Hematopoietic multipotent progenitor cell treated with erythropoietin and hydrocortisone succinate and interleukin-3 and kit ligand, for 8 days (in vitro differentiated cells): ENCODE measurements around the gene CRYBG2.
"Not testable (repeated sequence)": the region's sequence is repeated elsewhere in the genome, so short reads cannot be mapped to it uniquely, and the experiment has no call there.

ENCODE experiments used
- DNase-seq: peaks from one replicate; pipeline ENCODE4 v3.0.0-alpha.2; 2015

CRYBG2 gene

DNA sequence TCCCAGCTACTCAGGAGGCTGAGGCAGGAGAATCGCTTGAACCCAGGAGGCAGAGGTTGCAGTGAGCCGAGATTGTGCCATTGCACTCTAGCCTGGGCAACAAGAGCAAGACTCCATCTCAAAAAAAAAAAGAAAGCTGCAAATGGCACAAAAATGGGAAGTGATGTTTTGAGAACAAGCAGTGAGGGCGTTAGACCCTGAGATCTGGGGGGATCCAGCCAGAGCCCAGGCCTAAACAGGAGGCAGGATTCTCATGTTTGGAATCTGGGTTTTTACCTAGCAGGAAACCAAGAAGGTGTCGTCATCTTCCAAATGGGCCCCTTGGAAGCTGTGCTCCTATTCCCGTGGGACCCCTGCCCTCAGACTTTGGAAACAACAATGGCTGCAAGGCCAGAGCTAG lies 61.2 kb downstream of the CRYBG2 start:
- not testable (repeated sequence) for DNase-seq

DNA sequence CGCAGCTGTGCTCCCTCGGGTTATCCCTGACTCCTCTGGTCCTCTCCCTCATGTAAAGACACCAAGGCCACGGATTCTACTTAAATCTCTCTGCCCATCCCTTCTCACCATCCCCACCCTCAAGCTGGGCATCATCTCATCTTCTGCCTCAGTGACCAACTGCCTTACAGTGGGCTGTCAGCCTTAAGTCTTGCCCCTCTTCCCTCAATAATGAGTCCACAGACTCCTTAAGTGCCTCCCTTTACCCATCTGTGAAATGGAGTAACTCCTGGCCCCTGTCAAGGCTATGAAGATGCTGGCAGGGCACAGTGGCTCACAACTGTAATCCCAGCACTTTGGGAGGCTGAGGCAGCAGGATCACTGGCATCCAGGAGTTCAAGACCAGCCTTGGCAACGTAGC lies 62.0 kb downstream of the CRYBG2 start:
- DNase-seq, result no peak

DNA sequence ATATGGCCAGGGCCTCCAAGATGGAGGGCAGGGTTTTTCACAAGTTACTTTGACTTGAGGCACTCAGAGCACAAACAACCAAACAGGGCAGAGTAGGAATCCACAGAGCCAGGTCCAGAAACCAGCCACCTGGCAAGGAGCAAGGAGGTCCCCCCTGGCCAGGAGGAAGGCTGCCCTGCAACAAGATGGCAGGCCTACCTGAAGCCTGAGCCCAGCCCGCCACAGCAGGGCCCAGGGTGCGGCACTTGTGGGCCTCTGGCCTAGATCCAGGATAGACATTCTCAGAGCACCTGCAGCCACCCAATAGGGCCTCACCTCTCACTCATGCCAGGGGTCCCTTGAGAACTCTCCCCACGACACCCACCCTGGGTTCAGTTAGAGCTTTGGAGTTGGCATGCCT lies 62.5 kb downstream of the CRYBG2 start:
- no peak for DNase-seq

DNA sequence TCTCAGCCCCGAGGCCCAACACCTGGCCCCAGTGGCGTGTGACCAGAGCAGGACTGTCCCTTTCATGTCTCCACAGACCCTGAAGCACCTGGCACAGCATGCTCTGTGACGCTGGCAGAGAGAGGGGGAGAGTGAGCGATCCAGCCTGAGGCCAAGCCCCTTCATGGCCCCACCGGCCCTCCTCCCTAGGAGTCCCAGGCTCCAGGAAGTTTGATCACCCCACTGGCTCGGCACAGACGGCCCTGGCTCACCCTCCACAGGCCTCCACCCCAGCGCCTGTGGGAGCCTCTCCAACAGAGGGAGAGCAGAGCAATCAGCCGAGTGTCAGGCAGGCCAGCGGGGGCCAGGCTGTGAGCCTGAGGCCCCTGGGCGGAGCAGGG lies 63.1 kb downstream of the CRYBG2 start:
- no peak for DNase-seq

DNA sequence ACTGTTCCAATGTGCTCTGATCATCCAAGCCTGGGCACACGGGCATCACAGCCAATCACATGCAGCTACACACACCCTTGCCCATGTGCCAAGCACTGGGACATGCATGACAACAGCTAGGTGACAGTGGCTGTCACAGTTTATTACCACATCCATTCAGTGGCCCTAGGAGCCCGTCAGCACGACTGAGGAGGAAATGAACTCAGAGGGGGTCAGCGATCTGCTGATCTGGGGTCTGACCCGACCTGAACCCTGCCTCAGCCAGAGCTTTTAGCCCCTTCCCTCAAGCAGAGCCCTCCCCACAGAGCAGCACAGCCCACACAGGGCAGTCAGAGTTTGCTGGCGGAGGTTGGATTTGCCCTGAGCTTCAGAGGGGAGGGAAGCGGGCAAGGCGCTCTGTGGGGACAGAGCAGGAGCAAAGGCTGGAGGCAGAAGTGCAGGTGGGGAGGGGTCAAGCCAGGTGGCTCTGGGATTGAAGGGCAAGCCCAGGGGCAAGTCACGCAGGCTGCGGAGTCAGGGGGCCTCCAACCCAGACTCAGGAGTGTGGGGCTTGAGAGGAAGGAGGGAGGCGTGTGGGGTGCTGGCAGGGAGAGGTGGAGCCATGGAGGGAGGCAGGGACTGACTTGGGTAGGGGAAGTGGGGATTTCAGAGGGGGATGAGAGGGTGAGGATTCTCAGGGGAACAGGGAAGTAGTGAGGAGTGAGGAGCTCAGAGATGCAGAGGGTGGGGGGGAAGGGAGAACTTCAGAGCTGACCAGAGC lies 63.6 kb downstream of the CRYBG2 start:
- no peak for DNase-seq

DNA sequence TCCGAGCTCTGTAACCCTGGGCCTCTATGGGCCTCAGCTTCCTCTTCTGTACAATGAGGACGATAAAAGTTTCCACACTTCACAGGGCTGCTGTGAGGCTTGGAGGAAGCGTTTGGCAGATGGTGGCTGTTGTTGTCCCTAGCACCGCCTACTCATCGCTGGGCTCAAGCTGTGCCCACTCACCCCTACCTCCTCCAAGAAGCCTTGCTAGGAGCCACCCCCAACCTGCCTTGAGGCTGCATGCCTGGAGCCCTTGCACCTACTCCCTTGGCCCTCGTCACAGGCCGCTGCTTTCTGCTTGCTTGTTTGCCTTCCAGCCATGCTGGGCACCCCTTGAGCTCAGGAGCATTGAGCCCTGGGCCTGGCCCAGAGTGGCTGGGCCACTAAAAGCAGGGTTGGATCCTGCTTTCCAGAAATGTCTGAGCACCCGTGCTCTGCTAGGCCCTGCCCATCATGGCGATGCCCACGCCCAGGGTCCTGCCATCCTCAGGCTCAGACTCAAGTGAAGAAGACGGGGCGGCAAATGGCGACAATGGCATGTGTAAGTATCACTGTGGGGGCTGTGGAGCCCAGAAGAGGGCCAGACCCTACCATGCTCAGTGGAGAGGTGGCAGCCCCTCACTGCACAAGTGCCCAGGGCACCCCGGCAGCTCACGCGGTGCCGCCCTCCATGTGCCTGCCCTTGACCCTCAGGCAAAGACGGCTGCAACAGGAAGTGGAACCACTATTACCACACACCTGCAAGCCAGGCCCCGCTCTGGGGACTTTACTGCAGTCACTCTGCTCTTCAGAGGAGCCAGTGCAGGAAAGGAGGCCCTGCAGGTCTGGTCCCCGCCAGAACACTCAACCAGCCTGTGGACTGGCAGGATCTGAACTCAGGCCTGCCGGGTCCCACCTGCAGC lies 64.5 kb downstream of the CRYBG2 start:
- DNase-seq, result peak; percentile 71

DNA sequence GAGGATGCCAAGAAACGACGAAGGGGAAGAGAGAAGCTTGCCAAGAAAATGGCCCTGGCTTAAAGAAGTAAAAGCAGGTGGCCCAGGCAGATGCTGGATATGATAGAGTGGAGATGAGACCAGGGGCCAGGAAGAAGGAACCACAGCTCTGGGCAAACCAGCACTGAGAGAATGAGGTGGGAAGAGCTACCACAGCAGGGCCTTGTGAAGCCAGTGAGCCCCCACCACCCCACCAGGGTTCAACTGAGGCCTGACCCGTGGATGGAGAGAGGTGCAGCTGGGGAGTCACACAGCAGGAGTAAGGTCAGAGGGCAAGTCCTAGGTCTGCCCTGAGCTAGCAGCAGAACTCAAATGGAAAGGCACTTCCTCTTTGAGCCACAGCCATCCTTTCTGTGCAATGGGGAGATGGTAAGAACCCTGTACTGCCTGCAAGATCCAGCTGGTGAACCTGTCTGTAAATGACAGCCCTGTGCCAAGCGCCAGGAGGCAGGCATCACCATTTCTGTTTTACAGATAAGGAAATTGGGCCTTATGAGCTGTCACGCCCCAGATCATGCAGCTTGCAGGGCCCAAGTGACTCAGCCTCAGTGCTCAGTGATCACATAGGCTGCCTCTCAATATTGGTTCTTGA lies 65.5 kb downstream of the CRYBG2 start:
- peak; percentile 97 for DNase-seq

DNA sequence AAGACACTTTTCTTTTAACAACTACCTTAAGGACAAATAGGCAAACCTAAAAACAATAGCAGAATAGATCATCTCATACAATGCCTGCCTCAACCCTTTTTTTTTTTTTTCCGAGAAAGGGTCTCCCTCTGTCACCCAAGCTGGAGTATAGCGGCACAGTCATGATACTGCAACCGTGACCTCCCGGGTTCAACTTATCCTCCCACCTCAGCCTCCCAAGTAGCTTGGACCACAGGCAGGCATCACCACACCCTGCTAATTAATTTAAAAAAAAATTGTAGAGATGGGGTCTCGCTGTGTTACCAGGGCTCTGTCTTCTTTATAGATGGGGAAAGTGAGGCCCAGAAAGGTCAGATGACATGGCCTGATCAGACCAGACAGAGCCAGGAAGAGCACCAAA lies 66.1 kb downstream of the CRYBG2 start:
- DNase-seq, result no peak

DNA sequence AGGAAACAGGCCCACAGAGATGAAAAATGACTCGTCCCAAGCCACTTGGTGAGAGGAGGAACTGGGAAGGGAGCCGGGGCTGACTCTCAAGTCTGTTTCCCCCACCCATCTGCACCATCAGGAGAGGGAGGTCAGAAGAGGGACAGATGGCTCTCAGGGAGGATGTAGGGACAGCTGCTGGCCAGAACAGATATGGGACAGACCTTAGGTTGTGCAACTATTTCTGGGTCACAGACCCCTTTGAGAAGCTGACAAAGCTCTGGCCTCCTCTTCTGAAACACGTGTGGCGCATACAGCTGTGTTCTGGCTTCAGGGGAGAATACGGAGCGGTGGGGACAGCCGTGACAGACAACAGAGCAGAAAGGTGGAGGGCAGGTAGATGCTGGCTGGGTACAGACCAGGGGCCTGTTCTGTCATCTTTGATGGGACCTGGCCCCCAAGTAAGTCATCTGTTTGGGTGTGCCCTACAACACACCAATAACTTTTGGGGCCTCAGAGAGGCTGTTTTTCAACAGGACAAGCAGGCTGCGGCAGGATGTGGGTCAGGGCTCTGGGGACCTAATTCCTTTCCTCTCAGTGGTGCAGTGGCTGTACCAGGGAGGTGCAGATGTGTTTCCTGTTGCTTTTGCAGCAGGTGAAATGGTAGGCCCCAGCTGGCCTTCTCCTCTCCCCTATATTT lies 66.8 kb downstream of the CRYBG2 start:
- peak; percentile 60 for DNase-seq

DNA sequence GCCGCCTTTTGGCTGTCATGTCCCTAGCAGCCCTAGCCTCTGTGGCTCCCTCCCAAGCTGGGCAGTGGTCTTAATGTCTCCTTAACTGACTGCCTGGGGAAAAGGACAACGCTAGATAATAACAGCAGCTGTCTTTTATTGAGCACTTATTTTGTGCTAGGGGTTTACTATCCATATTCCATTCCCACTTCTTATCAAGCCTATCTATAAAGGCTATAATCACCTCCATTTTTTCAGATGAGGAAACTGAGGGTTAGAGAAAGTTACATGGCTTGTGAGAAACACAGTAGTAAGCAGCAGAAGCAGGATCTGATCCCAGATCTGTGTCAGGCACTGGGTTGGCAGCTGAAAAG lies 67.9 kb downstream of the CRYBG2 start:
- DNase-seq, result no peak

DNA sequence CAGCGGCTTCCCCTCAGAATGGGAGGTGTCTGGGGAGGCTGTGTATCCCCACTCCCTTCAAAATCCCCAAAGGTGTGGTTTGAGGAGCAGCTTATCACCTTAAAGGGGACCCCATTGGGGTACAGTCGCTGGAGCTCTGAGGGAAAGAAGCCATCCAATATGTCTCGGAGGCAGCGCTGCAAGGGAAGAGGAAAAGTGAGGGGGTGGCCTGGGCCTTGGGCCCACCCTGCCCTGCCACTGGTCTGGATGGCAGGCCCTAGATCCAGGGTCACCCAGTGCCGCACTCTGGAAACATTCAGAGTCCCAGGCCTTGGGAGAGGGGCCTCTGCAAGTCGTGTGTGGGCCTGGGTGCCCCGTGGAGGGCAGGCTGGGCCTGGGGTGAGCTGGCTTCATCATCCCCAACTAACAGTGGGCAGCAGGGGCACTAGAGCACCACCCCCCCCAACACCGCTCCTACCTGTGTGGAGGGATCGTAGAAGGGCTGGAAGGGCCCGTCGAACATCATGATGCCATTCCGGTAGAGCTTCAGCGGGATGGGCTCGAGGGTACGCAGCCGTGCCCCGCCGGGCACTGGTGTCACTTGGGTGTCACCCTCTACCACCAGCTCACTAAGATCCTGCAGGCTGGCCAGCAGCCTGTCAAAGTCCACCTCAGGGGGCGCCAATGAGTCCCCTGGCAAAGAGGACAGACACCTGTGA lies 68.4 kb downstream of the CRYBG2 start:
- DNase-seq, result peak; percentile 68

DNA sequence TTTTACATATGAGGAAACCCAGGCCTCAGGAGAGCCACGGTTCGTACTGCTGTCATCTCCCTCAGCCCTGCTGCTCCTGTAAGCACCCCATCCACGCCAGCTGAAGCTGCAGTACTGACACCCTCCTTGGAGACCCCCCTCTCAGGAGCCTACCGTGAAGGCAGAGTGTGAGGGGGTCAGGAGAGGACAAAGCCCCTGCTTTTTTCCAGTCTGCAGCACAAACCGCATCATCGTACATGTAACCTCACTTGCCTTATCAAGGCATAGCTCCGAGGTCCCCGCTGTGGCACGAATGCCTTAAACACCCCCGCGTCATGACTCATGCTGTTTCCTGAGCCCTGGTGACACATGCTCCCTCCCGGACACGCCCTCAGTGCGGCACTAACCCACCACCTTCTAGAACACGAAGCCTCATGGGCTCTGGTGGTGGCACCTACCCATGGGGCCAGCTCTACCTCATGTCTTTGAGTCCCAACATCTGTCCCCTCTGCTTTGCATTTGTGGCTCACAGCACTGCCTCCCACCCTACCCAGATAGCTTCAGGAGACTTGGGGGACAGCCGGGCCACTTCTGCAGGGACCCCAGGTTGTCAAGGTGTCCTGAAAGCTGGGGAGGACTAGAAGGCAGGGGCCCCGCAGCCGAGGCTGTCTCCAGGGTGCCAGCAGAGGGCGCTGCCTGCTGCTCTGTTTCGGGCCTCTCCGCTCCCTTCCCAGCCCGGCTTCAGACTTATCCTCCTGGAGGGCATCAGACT lies 69.2 kb downstream of the CRYBG2 start:
- peak; percentile 97 for DNase-seq

DNA sequence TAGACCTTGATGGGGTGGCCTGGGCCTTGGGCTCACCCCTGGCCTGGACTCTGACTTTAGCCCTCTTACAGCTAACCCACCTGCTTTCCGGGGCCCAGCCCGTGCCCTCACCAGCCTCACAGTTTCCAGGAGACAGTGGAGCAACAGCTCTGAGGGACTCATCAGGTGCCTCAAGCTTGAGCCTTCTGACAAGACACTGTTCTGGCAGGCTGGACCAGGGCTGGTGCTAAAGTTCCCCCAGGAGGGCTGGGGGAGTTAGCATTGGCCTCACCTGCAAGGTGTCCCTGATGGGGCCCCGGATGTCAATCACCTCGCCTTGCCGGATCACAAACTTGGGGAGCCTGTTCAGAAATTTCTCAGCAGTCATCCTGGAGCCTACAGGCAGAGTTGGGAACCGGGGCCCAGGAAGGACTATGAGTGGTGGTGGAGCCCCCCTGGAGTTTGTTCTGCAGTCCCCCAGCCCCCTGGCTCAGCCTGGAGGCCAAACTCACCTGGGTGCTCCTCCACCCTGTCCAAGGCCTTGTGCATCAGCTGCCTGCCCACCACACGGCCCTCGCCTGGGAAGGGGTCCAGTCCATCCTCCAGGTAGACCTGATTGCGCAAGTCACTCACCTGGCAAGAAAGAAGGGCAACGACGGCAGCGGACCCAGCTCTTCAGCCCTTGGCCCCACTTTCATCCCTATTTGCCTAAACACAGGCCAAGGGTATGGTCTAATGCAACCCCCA lies 69.9 kb downstream of the CRYBG2 start:
- no peak for DNase-seq

DNA sequence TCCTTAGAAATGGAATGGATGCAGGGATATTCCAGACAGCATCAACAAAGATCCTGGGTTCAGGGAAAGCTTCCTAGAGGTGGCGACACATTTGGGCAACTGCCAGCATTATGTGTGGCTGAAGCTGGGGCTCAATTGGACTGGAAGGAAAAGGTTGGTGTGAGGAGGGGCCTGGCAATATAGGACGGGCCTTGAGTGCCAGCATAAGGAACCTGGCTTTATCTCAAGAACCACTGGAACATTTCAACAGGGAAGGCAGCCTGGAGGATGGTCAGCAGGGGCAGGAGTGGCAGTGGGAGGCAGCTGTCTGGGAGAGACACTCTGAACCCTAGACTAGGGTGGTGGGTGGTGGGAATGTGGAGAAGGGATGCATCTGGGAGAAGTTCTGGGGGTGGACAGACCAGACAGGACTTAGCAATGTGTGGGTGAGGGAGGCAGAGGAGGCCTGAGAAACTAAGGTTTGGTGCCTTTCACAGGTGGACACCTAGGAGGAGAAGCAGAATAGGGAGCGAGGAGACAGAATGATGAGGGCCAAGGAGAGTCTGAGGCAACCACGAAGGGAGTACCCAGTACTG lies 70.6 kb downstream of the CRYBG2 start:
- DNase-seq, result no peak

DNA sequence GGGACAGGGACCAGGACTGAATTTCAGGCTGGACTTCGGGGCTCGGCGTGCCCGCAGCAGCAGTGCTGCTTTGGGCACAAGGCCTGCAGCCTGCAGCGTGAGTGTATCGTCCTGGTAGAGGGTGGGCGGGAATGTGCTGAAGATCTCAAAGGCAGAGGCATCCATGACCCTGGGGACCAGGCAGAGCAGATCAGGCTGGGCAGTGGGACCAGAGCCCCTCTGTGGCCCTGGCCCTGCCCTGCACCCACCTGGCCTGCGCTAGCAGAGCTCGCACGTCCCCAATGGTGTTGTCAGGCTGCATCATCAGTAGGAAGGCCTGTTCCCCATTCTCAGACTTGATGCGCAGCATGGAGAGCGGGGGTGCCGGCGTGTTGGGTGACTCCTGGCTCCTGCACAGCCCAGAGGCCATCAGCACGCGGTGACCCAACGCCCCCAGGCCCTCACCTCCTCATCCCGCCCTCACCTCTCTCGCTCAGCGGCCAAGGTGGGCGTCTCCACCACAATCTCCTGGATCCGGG lies 71.5 kb downstream of the CRYBG2 start:
- DNase-seq, result no peak

DNA sequence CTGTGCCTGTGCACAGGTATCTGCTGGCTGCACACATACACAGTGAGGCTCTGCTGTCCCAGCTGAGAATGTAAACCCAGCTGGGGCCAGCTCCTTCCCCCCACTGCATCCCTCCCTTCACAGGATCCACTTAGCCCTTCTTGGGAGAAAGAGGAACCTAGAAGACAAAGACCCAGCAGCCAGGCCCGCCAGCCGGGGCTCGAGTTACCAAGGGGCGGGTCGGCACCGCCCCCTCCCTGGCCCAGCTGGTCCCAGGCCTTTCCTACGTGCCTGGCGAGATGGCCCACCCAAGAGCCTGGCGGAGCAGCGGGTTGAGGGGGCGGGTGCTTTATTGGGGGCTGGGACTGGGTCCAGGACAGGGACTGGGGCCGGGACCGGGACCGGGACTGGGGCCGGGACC lies 72.0 kb downstream of the CRYBG2 start:
- no peak for DNase-seq

DNA sequence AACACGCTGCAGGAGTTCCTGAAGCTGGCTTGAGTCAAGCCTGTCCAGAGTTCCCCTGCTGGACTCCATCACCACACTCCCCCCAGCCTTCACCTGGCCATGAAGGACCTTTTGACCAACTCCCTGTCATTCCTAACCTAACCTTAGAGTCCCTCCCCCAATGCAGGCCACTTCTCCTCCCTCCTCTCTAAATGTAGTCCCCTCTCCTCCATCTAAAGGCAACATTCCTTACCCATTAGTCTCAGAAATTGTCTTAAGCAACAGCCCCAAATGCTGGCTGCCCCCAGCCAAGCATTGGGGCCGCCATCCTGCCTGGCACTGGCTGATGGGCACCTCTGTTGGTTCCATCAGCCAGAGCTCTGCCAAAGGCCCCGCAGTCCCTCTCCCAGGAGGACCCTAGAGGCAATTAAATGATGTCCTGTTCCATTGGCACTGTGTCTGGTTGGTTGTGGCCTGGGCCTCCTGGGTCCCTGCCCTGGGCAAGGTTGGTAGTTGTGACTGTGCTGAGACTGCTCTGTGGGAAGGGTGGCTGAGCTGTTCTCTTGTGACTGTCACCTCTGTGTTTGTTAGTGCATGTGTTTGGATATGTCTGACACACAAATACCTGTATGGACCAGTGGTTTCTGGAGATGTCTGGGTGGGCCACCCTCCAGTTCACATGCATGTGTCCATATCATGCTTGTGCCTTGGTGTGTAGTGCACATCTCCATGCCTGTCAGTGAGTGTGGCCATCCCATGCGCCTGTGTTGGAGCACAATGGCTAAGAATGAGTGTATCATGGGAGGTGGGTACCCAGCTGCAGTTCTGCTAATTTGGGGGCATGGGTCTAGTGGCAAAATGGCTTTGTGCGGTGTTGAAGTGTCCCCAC lies 72.6 kb downstream of the CRYBG2 start:
- no peak for DNase-seq

DNA sequence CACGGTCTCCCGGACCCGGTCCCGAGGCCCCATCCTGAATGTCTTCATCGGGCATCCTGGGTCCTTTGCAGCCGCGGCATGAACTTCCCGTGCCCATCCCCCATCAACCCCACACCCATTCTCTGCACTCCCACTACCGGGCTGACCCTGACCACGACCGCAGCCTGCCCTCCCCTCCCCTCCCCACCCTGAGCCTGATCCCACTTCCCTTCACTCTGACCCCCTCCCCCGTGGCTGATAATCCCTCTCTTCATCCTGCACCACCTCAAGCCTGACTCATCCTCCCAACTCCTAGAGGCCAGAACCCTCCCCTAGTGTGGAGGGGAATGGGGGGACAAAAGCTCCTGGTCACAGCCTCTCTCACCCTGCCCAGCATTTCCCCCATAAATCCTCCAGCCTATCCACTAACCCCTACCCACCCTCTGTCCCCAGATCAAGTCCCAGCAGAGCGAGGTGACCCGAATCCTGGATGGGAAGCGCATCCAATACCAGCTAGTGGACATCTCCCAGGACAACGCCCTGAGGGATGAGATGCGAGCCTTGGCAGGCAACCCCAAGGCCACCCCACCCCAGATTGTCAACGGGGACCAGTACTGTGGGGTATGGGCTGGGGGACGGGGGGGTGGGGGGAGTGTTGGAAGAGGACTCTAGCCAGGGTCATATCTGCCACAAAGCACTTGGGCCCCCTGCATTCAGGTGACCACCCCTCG lies 73.4 kb downstream of the CRYBG2 start:
- peak; percentile 37 for DNase-seq
